HG03039 (cell line): Measurements from ENCODE around the gene POMZP3.
A peak's percentile ranks its signal among the peaks of the same experiment; 100 is the strongest.
"Not testable (repeated sequence)": the region's sequence is repeated elsewhere in the genome, so short reads cannot be mapped to it uniquely, and the experiment has no call there.

Experiments used
- ATAC-seq: cut with Tn5 transposase; IDR thresholded peaks from one replicate; pipeline ENCODE4 v1.9.1; 2021; ENCODE audit warnings: mild to moderate bottlenecking, moderate library complexity; ENCODE audit not compliant: unreplicated experiment

Gene POMZP3

GRCh38 chr7:76626989-76627642 is at the start of gene POMZP3:
POMZP3 (minus strand) TSS chr7:76627279; CDS start chr7:76626064, 1,215 bp downstream.
- ATAC-seq: peak; percentile 90

- not testable (repeated sequence) for ATAC-seq
Measured at GRCh38 chr7:76675783-76676182, 48.7 kb upstream of the POMZP3 start.

DNA sequence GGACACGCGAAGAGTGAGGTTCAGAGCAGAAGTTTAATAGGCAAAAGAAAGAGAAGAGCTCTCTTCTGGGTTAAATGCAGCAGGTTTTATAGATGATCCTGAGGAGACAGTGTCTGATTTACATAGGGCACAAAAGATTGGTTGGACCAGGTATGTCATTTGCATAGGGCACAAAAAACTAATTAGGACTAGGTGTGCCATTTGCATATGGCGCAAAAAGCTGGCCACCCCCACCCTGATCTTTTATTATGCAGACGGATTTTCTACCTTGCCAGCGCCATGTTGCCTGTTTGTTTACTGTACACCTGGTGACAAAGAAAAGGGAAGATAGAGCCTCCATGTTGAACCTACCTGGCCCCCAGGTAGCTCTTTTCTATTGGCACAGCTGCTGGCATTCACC is 46.3 kb upstream of the POMZP3 start:
- ATAC-seq: not testable (repeated sequence)

GRCh38 chr7:76659212-76659611 is 32.1 kb upstream of the POMZP3 start:
- not testable (repeated sequence) for ATAC-seq

GRCh38 chr7:76656425-76656824 is 29.3 kb upstream of the POMZP3 start:
- ATAC-seq: not testable (repeated sequence)

DNA sequence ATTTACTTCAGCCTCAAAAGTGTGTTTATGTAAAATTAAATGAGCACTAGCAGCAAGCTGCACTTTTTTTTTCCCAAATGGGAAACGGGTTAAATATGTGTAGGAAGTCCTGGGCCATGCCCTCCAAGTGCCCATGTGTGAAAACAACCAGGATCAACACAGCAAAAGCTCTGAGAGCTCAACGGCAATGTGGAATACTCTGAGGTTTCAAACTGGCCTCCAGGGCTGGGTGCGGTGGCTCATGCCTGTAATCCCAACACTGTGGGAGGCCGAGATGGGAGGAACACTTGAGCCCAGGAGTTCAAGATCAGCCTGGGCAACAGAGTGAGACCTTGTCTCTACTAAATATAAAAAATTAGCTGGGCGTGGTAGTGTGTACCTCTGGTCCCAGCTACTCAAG is 15.5 kb upstream of the POMZP3 start:
- ATAC-seq: not testable (repeated sequence)

- peak; percentile 64 for ATAC-seq
Measured at GRCh38 chr7:76637061-76637691, 10.1 kb upstream of the POMZP3 start.

DNA sequence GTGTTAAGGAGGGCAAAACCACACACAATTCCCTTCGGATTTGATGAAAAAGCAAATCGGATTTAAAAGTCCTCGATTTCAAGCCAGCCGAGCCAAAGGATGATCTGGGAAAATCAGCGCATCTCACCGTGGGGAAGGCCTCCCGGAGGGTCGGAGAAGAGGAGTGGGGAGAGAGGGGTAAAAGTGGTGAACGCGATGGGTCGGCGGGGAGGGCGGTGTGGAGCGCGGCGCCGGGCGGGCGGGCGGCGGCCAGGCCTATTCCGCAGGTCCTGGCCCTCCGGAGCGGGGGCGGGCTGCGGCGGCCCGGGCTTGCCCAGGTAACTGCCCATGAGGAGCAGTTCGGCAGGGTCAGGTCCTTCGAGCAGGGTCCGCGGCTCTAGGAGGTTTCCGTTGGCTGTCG is 498 bp downstream of the POMZP3 start:
- ATAC-seq: peak; percentile 30

DNA sequence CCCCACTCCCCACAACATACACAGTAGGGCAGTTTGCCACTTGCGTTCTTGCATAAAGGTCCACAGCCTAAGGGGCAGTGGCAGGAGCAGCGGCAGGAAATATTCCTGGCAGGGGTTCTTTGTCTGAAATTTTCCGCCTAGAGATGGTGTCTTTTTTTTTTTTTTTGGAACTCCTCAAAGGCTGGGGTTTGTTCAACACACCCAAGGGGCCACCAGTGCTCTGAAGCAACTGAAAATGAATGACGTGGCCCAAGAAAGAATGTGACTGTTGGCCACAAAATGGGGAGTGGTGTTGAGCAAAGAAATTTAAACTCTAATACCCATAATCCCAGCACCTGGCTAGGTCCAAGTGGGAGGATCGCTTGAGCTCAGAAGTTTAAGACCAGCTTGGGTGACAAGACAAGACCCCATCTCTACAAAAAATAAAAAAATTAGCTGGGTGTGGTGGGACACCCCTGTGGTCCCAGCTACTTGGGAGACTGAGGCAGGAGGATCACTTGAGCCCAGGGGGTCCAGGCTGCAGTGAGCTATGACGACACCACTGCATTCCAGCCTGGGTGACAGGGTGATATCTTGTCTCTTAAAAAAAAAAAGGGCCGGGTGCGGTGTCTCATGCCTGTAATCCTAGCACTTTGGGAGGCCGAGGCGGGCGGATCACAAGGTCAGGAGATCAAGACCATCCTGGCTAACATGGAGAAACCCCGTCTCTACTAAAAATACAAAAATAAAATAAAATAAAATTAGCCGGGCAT is 7.5 kb downstream of the POMZP3 start:
- not testable (repeated sequence) for ATAC-seq

DNA sequence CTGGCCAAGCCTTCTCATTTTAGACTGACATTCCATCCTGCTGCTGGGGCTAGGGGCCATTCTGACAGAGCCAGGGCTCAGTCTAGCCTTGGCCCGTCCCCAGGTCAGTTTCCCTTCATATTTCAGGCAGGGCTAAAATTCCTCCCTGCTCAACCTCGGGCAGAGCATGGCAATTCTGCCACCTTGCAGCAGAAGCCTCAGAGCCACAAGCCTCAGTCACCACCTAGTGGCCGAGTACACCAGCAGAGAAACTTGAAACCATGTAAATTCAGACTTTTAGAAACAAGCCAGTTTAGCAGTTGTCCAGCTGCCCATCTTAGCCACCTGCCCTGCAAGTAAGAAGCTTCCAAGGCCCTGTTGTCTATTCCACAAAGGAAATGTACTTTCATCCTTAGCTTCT is 13.3 kb downstream of the POMZP3 start:
- ATAC-seq: not testable (repeated sequence)

GRCh38 chr7:76612232-76612631 is 14.8 kb downstream of the POMZP3 start:
- ATAC-seq: not testable (repeated sequence)

DNA sequence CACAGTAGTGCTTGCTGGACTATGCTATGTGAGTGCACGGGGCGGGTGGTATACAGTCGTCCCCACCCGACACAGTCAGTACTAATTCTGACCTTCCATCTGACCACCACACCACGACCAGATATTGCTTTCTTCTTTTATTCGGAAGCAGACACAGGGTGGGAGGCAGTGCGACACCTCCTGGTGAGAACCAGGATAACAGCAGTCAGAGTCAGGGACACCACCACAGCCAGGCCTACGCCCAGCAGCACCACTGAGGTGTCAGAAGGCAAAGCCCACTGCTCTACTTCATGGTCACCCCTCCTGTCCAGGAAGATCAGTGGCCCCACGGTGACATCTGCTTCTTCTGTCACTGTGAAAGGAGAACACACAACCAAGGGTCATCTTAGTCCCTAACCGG is 17.2 kb downstream of the POMZP3 start:
- ATAC-seq: not testable (repeated sequence)

DNA sequence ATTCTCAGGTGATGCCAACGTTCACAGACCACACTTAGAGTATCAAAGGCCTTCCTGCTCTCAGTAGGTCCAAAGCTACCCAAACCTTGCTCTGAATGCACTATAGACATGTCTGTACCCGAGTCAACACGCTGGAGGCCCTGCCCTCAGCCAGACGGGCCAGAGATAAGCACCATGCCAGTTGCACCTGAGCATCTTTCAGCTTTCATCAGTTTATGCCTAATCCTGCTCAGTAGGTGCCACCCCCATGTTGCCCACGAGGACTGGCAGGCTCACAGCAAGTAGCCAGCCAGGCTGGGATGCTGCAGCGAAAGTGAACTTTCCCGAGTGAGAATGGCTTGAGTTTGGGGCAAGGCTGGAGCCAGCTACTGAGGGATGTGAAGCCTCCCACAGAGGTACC is 18.6 kb downstream of the POMZP3 start:
- not testable (repeated sequence) for ATAC-seq

DNA sequence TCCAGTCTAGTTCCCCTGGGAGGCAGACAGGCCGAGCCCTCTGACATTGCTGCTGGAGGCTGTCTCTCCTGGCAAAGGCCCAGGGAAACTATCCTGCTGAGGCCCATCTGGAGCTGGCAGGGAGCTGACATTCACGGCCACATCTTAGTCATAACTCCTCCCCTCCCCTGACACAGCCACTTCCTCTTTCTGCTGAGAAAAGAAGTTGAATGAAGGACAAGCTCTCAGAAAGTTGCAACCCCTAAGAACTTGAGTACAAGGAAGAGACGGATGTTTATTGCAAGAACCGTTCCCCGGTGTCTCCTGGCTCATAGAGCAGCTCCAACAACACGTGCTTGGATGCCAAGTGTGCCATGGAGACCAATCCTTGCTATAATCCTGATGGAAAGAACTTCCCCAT is 21.1 kb downstream of the POMZP3 start:
- ATAC-seq: peak; percentile 94

DNA sequence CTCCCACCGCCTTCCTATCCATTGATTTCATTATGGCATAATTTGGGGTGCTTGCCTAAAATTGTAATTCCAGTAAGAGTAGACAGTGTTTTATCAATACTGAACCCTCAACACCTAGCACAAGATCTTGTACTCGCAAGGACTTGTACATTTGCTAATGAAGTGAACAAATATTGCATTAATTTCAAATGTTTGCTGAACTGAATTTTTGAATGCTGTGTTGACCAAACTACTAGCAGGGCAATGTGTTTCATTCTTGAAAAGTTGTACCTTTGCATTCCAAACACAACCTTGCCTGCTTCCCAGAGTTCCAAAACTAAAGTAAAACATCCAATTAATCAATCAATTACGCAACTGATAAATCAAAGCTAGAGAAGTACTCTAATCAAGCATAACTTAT is 26.4 kb downstream of the POMZP3 start:
- not testable (repeated sequence) for ATAC-seq

DNA sequence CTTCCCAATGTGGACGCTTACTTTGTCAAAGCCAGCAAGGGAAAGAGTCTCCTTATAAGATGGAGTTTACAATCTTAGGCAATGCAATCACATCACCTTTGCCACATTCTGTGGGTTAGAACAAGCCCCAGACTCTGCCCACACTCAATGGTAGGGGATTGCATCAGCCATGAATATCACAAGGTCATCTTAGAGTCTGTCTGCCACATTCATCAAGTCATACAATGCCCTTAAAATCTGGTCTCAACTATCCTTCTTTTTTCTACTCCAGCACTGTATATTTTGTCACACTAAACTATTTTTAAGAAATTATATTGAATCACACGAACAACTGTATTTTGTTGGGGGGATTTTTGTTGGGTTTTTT is 27.0 kb downstream of the POMZP3 start:
- not testable (repeated sequence) for ATAC-seq

GRCh38 chr7:76598590-76599264 is 28.4 kb downstream of the POMZP3 start:
- not testable (repeated sequence) for ATAC-seq

DNA sequence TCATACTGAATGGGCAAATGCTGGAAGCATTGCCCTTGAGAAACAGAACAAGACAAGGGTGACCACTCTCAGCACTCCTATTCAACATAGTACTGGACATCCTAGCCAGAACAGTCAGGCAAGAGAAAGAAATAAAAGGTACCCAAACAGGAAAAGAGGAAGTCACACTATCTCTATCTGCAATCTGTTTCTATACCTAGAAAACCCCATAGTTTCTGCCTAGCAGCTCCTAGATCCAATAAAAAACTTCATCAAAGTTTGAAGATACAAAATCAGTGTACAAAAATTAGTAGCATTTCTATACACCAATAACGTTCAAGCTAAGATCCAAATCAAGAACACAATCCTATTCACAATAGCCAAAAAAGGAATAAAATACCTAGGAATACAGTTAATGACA is 29.8 kb downstream of the POMZP3 start:
- not testable (repeated sequence) for ATAC-seq

DNA sequence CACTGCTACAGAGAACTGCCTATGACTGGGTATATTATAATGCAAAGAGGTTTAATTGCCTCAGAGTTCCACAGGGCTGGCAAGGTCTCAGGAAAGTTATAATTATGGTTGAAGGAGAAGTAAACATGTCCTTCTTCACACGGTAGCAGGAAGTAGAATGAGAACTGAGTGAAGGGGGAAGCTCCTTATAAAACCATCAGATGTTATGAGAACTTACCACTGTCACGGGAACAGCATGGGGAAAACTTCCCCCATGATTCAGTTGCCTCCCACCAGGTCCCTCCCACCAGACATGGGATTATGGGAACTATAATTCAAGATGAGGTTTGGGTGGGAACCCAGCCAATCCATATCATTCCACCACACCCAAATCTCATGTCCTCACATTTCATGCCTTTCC is 34.4 kb downstream of the POMZP3 start:
- not testable (repeated sequence) for ATAC-seq

DNA sequence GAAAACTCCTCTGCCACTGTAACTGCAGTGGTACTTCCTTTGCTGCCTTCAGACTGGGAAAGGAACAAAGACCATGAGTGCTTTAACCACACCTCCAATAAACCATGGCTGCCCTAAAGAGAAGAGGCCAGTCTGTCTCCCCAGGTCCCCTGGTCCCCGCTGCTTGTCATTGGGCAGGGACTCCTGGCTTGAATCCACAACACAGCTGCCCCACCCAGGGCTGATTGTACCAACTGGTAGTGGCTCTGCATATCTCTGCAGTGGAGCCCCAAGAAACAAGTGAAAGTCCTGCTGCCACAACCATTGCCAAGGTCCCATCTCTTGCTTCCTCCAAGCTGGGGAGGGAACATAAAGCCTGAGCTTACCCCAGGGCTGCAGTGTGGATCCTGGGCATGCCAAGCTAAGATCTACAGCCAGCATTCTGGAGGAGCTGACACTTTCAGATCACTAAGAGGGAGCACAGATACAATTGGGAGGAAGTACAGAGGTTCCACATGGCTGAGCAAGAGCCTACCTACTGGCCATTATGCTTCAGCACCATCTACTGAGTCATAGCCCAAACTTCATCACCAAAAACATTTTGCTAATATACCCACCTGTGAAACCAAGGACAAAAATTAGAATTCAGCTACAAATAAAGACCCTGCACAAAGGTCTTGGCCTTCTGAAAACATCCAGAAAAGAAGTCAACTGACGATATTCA is 35.3 kb downstream of the POMZP3 start:
- ATAC-seq: not testable (repeated sequence)

DNA sequence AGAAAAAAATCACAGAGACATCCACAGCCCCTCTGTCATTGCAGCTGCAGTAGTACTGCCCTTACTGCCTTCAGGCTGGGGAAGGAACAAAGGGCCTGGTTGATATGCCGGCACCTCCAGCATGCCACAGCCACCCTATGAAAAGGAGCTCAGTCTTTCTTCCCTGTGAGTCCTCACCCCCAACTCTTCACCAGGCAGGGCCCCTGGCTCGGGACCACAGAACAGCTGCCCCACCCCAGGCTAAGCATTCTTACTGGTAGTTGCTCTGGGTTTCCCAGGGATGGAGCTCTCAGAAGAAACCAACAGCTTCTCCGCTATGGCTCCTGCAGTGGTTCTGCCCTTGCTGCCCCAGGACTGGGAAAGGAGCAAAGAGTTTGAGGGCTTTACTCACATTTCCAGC is 36.0 kb downstream of the POMZP3 start:
- not testable (repeated sequence) for ATAC-seq
